K562 (cell line): ENCODE data around the gene PACRG. TPM values are rescaled to one million over a fixed set of nuclear protein-coding genes. Genes with fewer than 3 reads are reported as not detected.

Source experiments
- ATAC-seq: fragments of 200-7000 bp; cut with Tn5 transposase; 3 replicates; pipeline ENCODE4 v1.9.1; 2020; ENCODE audit warnings: moderate library complexity
- BruUV-seq: library from RNA; stranded (reverse); fragments of 400-500 nt; replicated peaks from 2 replicates; lab custom pipeline; 2021; lab: Mats Ljungman, UMichigan
- CTCF ChIA-PET: fragments of 300-600 bp; formaldehyde crosslinking; extraction: SDS; loops from one replicate; lab custom pipeline; 2021; ENCODE audit warnings: low intra/inter-chr PET ratio; lab: Yijun Ruan, JAX
- POLR2A ChIA-PET: fragments of 300-600, 350-650 bp; sonication (Branson Sonifier 250); formaldehyde crosslinking; extraction: SDS; loops from one replicate; lab custom pipeline; 2021; ENCODE audit warnings: antibody characterized with exemption, inconsistent platforms; lab: Yijun Ruan, JAX
- DNase-seq, 4 experiments: peaks; one replicate each; pipeline versions ENCODE4 v3.0.0 to v3.0.0-alpha.2; 2011 to 2018; ENCODE audit warnings: low spot score in 3 of 4, mixed read lengths in 3 of 4; ENCODE audit errors: extremely low read depth in 1 of 4
- FAIRE-seq: peaks from 2 replicates; lab custom pipeline; 2011; peaks lifted over from hg19 to GRCh38; lab: Jason Lieb, UNC
- H2AFZ ChIP-seq: 2 replicates; pipeline ENCODE4 v1.6.0; 2011; ENCODE audit warnings: low read depth, low read length, control low read depth, inconsistent platforms
- H3K27ac ChIP-seq: fragments of 200-600 bp; 3 replicates; pipeline ENCODE4 v1.8.0; 2011; ENCODE audit warnings: low read depth, mild to moderate bottlenecking, control low read depth, inconsistent platforms, low read length, moderate library complexity, mixed read lengths; ENCODE audit errors: extremely low read depth
- H3K27me3 ChIP-seq, 2 experiments: fragments of 300-600 bp in 1 of 2; 2 replicates in 1 of 2; 3 replicates in 1 of 2; pipeline versions ENCODE4 v1.6.0 to v1.8.0; 2011; ENCODE audit warnings: inconsistent platforms in 2 of 2, low read length in 2 of 2, mild to moderate bottlenecking in 1 of 2, mixed read lengths in 1 of 2, moderate library complexity in 1 of 2; ENCODE audit not compliant: control insufficient read depth in 2 of 2, insufficient read depth in 2 of 2
- H3K36me3 ChIP-seq: fragments of 300-600 bp; 3 replicates; pipeline ENCODE4 v1.8.0; 2011; ENCODE audit warnings: mild to moderate bottlenecking, low read length, inconsistent platforms; ENCODE audit not compliant: control insufficient read depth, insufficient read depth
- H3K4me1 ChIP-seq, 2 experiments: fragments of 200-600 bp in 1 of 2; replicated peaks in 1 of 2; 2 replicates in 1 of 2; 3 replicates in 1 of 2; pipeline versions ENCODE4 v1.5.1 to v1.8.0; 2011; ENCODE audit warnings: inconsistent platforms in 2 of 2, low read length in 2 of 2, mild to moderate bottlenecking in 1 of 2, mixed read lengths in 1 of 2, moderate library complexity in 1 of 2; ENCODE audit not compliant: control insufficient read depth in 2 of 2, insufficient read depth in 2 of 2
- H3K4me2 ChIP-seq: 2 replicates; pipeline ENCODE4 v1.6.1; 2011; ENCODE audit warnings: low read length, control low read depth, inconsistent platforms, mixed read lengths; ENCODE audit not compliant: insufficient read depth
- H3K4me3 ChIP-seq: fragments of 200-600 bp; sonication (generic), shearing (Covaris generic); 2 replicates; pipeline ENCODE4 v1.5.1; 2016; ENCODE audit warnings: control low read depth, inconsistent platforms
- H3K79me2 ChIP-seq: fragments of 200-600 bp; 3 replicates; pipeline ENCODE4 v1.8.0; 2011; ENCODE audit warnings: low read length, inconsistent platforms; ENCODE audit not compliant: control insufficient read depth, insufficient read depth
- H3K9ac ChIP-seq, 2 experiments: 2 replicates each; pipeline versions ENCODE4 v1.6.0 to v1.6.1; 2011; ENCODE audit warnings: low read depth in 2 of 2, low read length in 2 of 2, control low read depth in 1 of 2, inconsistent platforms in 1 of 2, mild to moderate bottlenecking in 1 of 2, mixed read lengths in 1 of 2; ENCODE audit not compliant: insufficient read depth in 1 of 2
- H3K9me1 ChIP-seq: one replicate; pipeline ENCODE4 v1.6.0; 2011; ENCODE audit warnings: inconsistent platforms, mild to moderate bottlenecking, low read length, moderate library complexity; ENCODE audit not compliant: control insufficient read depth, insufficient read depth
- H3K9me3 ChIP-seq: replicated peaks from 2 replicates; pipeline ENCODE4 v1.5.1; 2011; ENCODE audit warnings: low read depth, low read length, inconsistent platforms; ENCODE audit not compliant: control insufficient read depth, insufficient read depth
- H4K20me1 ChIP-seq: replicated peaks from 2 replicates; pipeline ENCODE4 v1.6.1; 2011; ENCODE audit warnings: low read length, inconsistent platforms, mixed read lengths; ENCODE audit not compliant: control insufficient read depth, insufficient read depth
- CBX2 ChIP-seq: fragments of 200-600 bp; sonication (generic); IDR thresholded peaks from one replicate; pipeline ENCODE4 v1.6.1; 2012; ENCODE audit warnings: mild to moderate bottlenecking, low read length, inconsistent platforms; ENCODE audit not compliant: insufficient read depth, poor library complexity, severe bottlenecking
- FOXJ3 ChIP-seq: sonication (generic); formaldehyde crosslinking; IDR thresholded peaks from 2 replicates; pipeline ENCODE4 v1.4.0; 2020; ENCODE audit warnings: mild to moderate bottlenecking, missing genetic modification reagents
- FOXK1 ChIP-seq: sonication (generic); formaldehyde crosslinking; IDR thresholded peaks from 2 replicates; pipeline ENCODE4 v1.8.0; 2022; ENCODE audit warnings: missing genetic modification reagents, mild to moderate bottlenecking, borderline replicate concordance
- GABPB1 ChIP-seq: sonication (generic); formaldehyde crosslinking; IDR thresholded peaks from 2 replicates; pipeline ENCODE4 v1.8.0; 2022; ENCODE audit warnings: mild to moderate bottlenecking, missing genetic modification reagents
- HMG20A ChIP-seq: fragments of 450-650 bp; formaldehyde crosslinking; conservative IDR thresholded peaks from 2 replicates; pipeline ENCODE4 v1.4.0; 2020; ENCODE audit warnings: mild to moderate bottlenecking, mixed read lengths
- NBN ChIP-seq: fragments of 450-650 bp; IDR thresholded peaks from 2 replicates; pipeline ENCODE4 v1.6.1; 2016; ENCODE audit warnings: low read depth, mild to moderate bottlenecking
- SIX5 ChIP-seq, 2 experiments: IDR thresholded peaks; 2 replicates each; pipeline ENCODE4 v1.6.1; 2011; ENCODE audit warnings: low read length in 2 of 2, borderline replicate concordance in 1 of 2, low read depth in 1 of 2, mild to moderate bottlenecking in 1 of 2, moderate library complexity in 1 of 2; ENCODE audit not compliant: insufficient read depth in 1 of 2
- SMARCA4 ChIP-seq: fragments of 450-650 bp; IDR thresholded peaks from 2 replicates; pipeline ENCODE4 v1.6.1; 2016
- SP1 ChIP-seq: sonication (generic); formaldehyde crosslinking; IDR thresholded peaks from 2 replicates; pipeline ENCODE4 v1.8.1; 2022; ENCODE audit warnings: mild to moderate bottlenecking, missing genetic modification reagents
- ZBTB40 ChIP-seq, 2 experiments: fragments of 450-650 bp in 1 of 2; sonication (generic) in 1 of 2; formaldehyde crosslinking in 1 of 2; IDR thresholded peaks; 2 replicates each; pipeline versions ENCODE4 v1.7.1 to v1.9.0; 2016 to 2022; ENCODE audit warnings: inconsistent platforms in 1 of 2, mild to moderate bottlenecking in 1 of 2, missing genetic modification reagents in 1 of 2
- ZBTB43 ChIP-seq: sonication (generic); formaldehyde crosslinking; IDR thresholded peaks from 2 replicates; pipeline ENCODE4 v1.8.0; 2023; ENCODE audit warnings: mild to moderate bottlenecking, missing genetic modification reagents
- ZNF253 ChIP-seq: fragments of 250-450 bp; sonication (Bioruptor Pico); conservative IDR thresholded peaks from 2 replicates; pipeline ENCODE4 v1.6.1; 2021; ENCODE audit warnings: mild to moderate bottlenecking
- WGBS: fragments of 100-300 bp; shearing (Covaris generic); methylation state at CpG from one replicate; pipeline ENCODE4 v1.1.6; 2016; ENCODE audit warnings: low coverage, mixed read lengths; ENCODE audit not compliant: insufficient coverage; ENCODE audit errors: missing lambda C conversion rate; 5-methylcytosine and 5-hydroxymethylcytosine counted together
- in situ Hi-C: fragments of 300-500 bp; cut with MboI; formaldehyde crosslinking; loops from 4 replicates; pipeline ENCODE4 v1.15.0; 2018; ENCODE audit warnings: inconsistent platforms, mixed read lengths
- intact Hi-C: fragments of 100-400 bp; cut with micrococcal nuclease; formaldehyde crosslinking; loops from 2 replicates; pipeline ENCODE4 v1.14.2; 2022
- polyA plus RNA-seq, 8 experiments: library from polyadenylated mRNA; depleted of rRNA in 4 of 8; stranded (reverse) in 5 of 8; unstranded in 3 of 8; fragments of >200 nt; fragmentation: Nextera tagmentation in 2 of 8; fragmentation: Illumina TruSeq in 1 of 8; extraction: Ambion mirVana in 2 of 8; extraction: Trizol in 1 of 8; gene quantifications; 2 replicates each; pipeline versions ENCODE4 v1.2.1 to v1.2.3, GENCODE V29; 2011 to 2014; ENCODE audit warnings: inconsistent platforms in 1 of 8, missing spikeins in 1 of 8
- total RNA-seq, 7 experiments: library from RNA; depleted of rRNA in 6 of 7; stranded (reverse); fragments of >200 nt in 6 of 7; fragmentation: Illumina TruSeq in 2 of 7; extraction: Trizol in 2 of 7; gene quantifications; 2 replicates each; pipeline versions ENCODE4 v1.2.1 to v1.2.3, GENCODE V29; 2011 to 2021; ENCODE audit warnings: low replicate concordance in 1 of 7

Gene PACRG
- total and polyA plus RNA-seq, 9 of the 15 experiments (the other 6 are each of a cell fraction or from before 2014, with no cell fraction given), result 0.04 TPM; not detected in 8

- Histone ChIP-seq H3K79me2 (no peaks in the 10 kb centered on the region), H3K9me1 (no peaks in the 10 kb centered on the region), H4K20me1 (no peaks in the 10 kb centered on the region), H2AFZ (no peak overlapping the region)
- no peak for DNase-seq
- no peak for TF ChIP-seq ZBTB43 (CRISPR knock-in tag)
- TF ChIP-seq ZBTB40 (IDR thresholded peaks at IDR 0.05), result no peak
- TF ChIP-seq ZBTB40 (CRISPR knock-in tag; IDR thresholded peaks at IDR 0.05), result no peak
- TF ChIP-seq GABPB1 (CRISPR knock-in tag), result no peak
- no peak for TF ChIP-seq NBN
- no peak for TF ChIP-seq ZNF253 (CRISPR knock-in tag)
- TF ChIP-seq FOXK1 (CRISPR knock-in tag), result no peak
- no peak for TF ChIP-seq SMARCA4
- TF ChIP-seq SIX5 (IDR thresholded peaks at IDR 0.05; ENCODE audit: borderline replicate concordance in 1 of 2, insufficient read depth in 1 of 2, low read depth in 1 of 2, low read length in 2 of 2), result no peak
- no peak for TF ChIP-seq HMG20A (CRISPR knock-in tag)
- TF ChIP-seq CBX2, result no peak
- no peak for TF ChIP-seq SP1 (CRISPR knock-in tag)
- TF ChIP-seq FOXJ3, result no peak
- TF ChIP-seq, all 486 proteins: peak for 0
- H3K27me3 ChIP-seq, result peaks cover 10 to 36% of the 10 kb centered on the region in 2 experiments; a peak in 3 of 5 replicates
- 0% methylated on average over 9 of the region's 9 CpGs for WGBS
- H3K4me2 ChIP-seq, result no peak overlapping the region
- H3K4me3 ChIP-seq, result no peak overlapping the region
- no peaks in the 10 kb centered on the region for H3K9me3 ChIP-seq
- FAIRE-seq, result no peak
- ChIA-PET POLR2A (interaction anchor here (1.6 kb wide), 2 partner anchors 7 to 9 kb away, joined by 3 to 5 read pairs; no protein-coding TSS in a partner anchor), CTCF (no interaction called here)
- no peak overlapping the region for H3K27ac ChIP-seq
- intact Hi-C loops (no loop called here), in situ Hi-C loops (no loop called here)
- 0 out of 5 replicates have a peak, but pooled peaks cover 0 to 4% of the 10 kb centered on the region in 2 experiments for H3K4me1 ChIP-seq
- no peak overlapping the region for H3K9ac ChIP-seq
- no peaks in the 10 kb centered on the region for H3K36me3 ChIP-seq
- no peak for ATAC-seq
- no TSS peak for BruUV-seq
Observed at GRCh38 chr6:163253556-163254213, 525.9 kb downstream of the PACRG start.
